Cardiac fibroblast (primary cell): Measurements from ENCODE around the gene TBPL1.

Source experiments
- DNase-seq, 2 donors: peaks; one replicate each; pipeline versions ENCODE4 v3.0.0 to v3.0.0-alpha.2; 2010; ENCODE audit warnings: low read depth in 2 of 2
- H3K4me3 ChIP-seq, 2 donors: replicated peaks in 1 of 2; 1 replicate in 1 of 2; 2 replicates in 1 of 2; pipeline ENCODE4 v1.5.1; 2011; ENCODE audit warnings: low read depth in 2 of 2, low read length in 2 of 2, mild to moderate bottlenecking in 2 of 2, moderate library complexity in 1 of 2
- CTCF ChIP-seq: IDR thresholded peaks from one replicate; pipeline ENCODE4 v1.5.1; 2011; ENCODE audit warnings: low read depth, mild to moderate bottlenecking, low read length, inconsistent platforms

The TBPL1 gene

GRCh38 chr6:133939778-133940667 is 13.0 kb upstream of the TBPL1 start:
- DNase-seq, result no peak
- H3K4me3 ChIP-seq, result no peak overlapping the region
- no peak for TF ChIP-seq CTCF

- H3K4me3 ChIP-seq, result no peak overlapping the region
- DNase-seq, result peak; percentile 13 to 19
- TF ChIP-seq CTCF, result no peak
These were observed 7.9 kb upstream of the TBPL1 start for GRCh38 chr6:133945158-133945557.

- no peak for DNase-seq
- no peak overlapping the region for H3K4me3 ChIP-seq
- TF ChIP-seq CTCF, result no peak
These were observed 5.6 kb upstream of the TBPL1 start for GRCh38 chr6:133947302-133947900.

- no peak for TF ChIP-seq CTCF
- H3K4me3 ChIP-seq, result no peak overlapping the region
- DNase-seq, result no peak
These were observed 4.6 kb upstream of the TBPL1 start for GRCh38 chr6:133948472-133948871.

DNA sequence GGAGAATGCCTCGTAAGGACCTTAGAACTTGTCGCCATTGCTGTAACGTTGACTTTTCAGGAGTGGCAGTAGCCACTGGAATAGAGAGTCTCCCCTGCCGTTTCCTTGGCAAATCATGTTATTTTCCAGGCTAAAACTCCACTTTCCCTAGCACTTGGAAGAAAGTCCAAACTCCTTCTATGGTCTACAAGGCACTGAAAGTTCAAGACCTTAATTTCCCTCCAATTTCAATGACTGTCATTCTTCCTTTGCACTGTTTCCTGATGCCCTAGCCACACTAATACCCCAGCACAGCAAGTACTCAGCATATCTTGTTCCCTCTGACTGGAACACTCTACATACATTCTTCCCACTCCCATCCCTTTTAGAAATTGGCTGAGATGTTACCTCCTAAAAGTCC is 1.8 kb upstream of the TBPL1 start:
- TF ChIP-seq CTCF, result no peak
- no peak for DNase-seq
- H3K4me3 ChIP-seq, result peak overlapping the region; percentile 83 to 91

DNA sequence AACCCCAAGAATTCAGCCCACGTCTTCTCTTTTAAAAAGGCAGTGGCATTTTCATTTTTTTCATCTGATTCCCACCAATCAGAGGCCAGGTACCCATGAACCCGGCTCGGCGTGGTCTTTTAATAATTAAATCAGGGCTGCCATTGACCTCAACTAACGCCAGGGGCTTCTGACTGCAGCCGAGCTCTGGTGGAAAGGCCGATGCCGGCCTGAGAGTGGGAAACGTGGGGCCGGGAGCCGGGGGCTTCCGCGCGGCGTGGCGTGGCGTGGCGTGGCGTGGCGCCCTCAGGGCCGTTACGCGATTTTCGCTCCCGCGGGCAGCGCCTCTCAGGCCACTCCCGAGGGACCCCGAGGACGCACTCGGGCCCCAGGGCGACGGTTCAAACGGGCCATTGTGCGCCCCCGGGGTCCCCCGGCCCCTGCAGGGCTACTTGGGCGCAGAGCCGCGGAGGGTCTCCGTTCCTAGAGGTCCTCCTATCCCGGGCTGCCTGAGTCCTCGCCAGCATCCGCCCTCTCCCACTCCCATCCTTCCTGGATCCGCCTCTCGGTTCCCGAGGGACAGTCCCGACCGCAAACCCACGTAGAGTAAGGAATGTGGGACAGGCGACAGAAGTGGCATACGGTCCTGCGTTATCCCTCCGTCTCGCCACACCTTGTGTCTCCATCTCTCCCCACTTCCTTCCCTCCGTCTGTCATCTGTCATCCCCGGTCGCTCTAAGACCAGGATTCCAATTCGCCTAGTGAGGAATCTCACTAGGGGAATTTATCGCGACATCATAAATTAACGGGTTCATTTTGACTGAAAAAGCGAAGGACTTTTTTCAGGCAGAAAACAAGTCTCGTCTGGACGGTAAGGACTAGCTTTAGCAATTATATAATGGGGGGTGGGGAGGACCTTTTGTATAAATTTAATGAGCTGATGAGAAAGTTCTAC is 876 bp upstream of the TBPL1 start:
- H3K4me3 ChIP-seq, result peak overlapping the region; percentile 83 to 91
- TF ChIP-seq CTCF, result peak; percentile 43
- DNase-seq, result peak; percentile 82 to 84
